Gastrocnemius medialis (tissue), 4 donors: ENCODE data around the gene LZTS3. TPM values are rescaled to one million over a fixed set of nuclear protein-coding genes. Genes with fewer than 3 reads are reported as not detected.

Experiments used
- ATAC-seq, 2 donors: fragments of 150-250 bp; one replicate each; pipeline ENCODE4 v1.9.1; 2016
- DNase-seq, 2 donors: peaks; one replicate each; pipeline ENCODE4 v3.0.0-alpha.2; 2019
- H3K27ac ChIP-seq, 4 donors: fragments of 200-600 bp; sonication (generic); 1 replicate in 1 of 4; 2 replicates in 3 of 4; pipeline ENCODE4 v1.5.1; 2016 to 2018; ENCODE audit warnings: mild to moderate bottlenecking in 2 of 4, moderate library complexity in 1 of 4
- H3K27me3 ChIP-seq, 3 donors: fragments of 200-600 bp; sonication (generic) in 2 of 3; 1 replicate in 1 of 3; 2 replicates in 2 of 3; pipeline versions ENCODE4 v1.5.1 to v1.6.0; 2016 to 2019; ENCODE audit warnings: mild to moderate bottlenecking in 1 of 3, moderate library complexity in 1 of 3
- H3K36me3 ChIP-seq, 2 donors: fragments of 200-600 bp; sonication (generic) in 1 of 2; one replicate each; pipeline ENCODE4 v1.5.1; 2017 to 2018
- H3K4me1 ChIP-seq, 2 donors: fragments of 200-600 bp; sonication (generic) in 1 of 2; one replicate each; pipeline ENCODE4 v1.5.1; 2016 to 2017; ENCODE audit warnings: mild to moderate bottlenecking in 2 of 2
- H3K4me3 ChIP-seq, 4 donors: fragments of 200-600 bp; sonication (generic) in 3 of 4; 1 replicate in 1 of 4; 2 replicates in 3 of 4; pipeline ENCODE4 v1.5.1; 2016 to 2019; ENCODE audit warnings: mild to moderate bottlenecking in 2 of 4
- H3K9me3 ChIP-seq, 3 donors: fragments of 200-600 bp; sonication (generic) in 2 of 3; 1 replicate in 1 of 3; 2 replicates in 2 of 3; pipeline ENCODE4 v1.5.1; 2016 to 2019
- CTCF ChIP-seq, 5 experiments: fragments of 450-650 bp in 3 of 5; fragments of 200-600 bp in 2 of 5; sonication (generic) in 2 of 5; IDR thresholded peaks in 4 of 5; conservative IDR thresholded peaks in 1 of 5; 1 replicate in 4 of 5; 2 replicates in 1 of 5; pipeline ENCODE4 v1.5.1; 2016 to 2019; ENCODE audit warnings: antibody characterized with exemption in 5 of 5, mild to moderate bottlenecking in 3 of 5, moderate library complexity in 3 of 5
- POLR2A ChIP-seq, 2 donors: fragments of 450-650 bp; IDR thresholded peaks; one replicate each; pipeline ENCODE4 v1.6.1; 2017; ENCODE audit warnings: antibody characterized with exemption in 2 of 2, mild to moderate bottlenecking in 2 of 2, moderate library complexity in 2 of 2
- in situ Hi-C, 4 donors: fragments of 200-750 bp; cut with MboI; loops; one replicate each; pipeline versions ENCODE4 v1.15.0 to v1.8.0; 2017; ENCODE audit warnings: low sequenced_read_pairs in 4 of 4
- intact Hi-C: fragments of 100-400 bp; cut with DNase I; formaldehyde crosslinking; loops from one replicate; pipeline ENCODE4 v1.15.1; 2023; ENCODE audit warnings: low total_unique reads
- total RNA-seq, 4 donors: library from RNA; depleted of rRNA; stranded (reverse); fragments of >200 nt; gene quantifications; one replicate each; pipeline versions ENCODE4 v1.1.0 to v1.2.3, GENCODE V29; 2016

The LZTS3 gene
- total RNA-seq, 4 donors from 2014 or later, result 15.3 to 33.4 (median 18.9) TPM

DNA sequence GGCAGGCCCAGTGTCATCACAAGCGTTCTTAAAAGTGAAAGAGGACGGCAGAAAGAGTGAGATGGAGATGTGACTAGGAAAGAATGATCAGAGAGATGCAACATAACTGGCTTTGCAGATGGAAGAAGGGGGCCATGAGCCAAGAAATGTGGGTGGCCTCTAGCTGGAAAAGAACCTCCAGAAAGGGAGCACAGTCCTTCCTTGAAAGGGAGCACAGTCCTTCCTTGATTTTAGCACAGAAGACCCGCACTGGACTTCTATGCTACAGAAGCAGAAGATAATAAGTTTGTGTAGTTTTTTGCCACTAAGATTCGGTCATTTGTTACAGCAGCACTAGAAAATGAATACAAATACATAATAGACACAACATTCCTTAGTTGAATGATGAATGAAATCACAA, 7.0 kb upstream of the LZTS3 start:
- Histone ChIP-seq H3K9me3 (no peaks in the 10 kb centered on the region), H3K4me1 (no peaks in the 10 kb centered on the region), H3K36me3 (no peaks in the 10 kb centered on the region), H3K27me3 (no peaks in the 10 kb centered on the region), H3K4me3 (no peak overlapping the region), H3K27ac (no peak overlapping the region)
- in situ Hi-C loops, result loop anchor here in 1 of 4 donors (25.0 kb wide), 1 partner anchor 118 kb away; the partner anchor contains the start of gene OXT
- intact Hi-C loops, result no loop called here
- TF ChIP-seq POLR2A (IDR thresholded peaks at IDR 0.05) (no peak), CTCF (IDR thresholded peaks at IDR 0.05 in 4 of 5, conservative IDR thresholded peaks at IDR 0.05 in 1 of 5) (no peak)
- DNase-seq (no peak), ATAC-seq (no peak)

DNA sequence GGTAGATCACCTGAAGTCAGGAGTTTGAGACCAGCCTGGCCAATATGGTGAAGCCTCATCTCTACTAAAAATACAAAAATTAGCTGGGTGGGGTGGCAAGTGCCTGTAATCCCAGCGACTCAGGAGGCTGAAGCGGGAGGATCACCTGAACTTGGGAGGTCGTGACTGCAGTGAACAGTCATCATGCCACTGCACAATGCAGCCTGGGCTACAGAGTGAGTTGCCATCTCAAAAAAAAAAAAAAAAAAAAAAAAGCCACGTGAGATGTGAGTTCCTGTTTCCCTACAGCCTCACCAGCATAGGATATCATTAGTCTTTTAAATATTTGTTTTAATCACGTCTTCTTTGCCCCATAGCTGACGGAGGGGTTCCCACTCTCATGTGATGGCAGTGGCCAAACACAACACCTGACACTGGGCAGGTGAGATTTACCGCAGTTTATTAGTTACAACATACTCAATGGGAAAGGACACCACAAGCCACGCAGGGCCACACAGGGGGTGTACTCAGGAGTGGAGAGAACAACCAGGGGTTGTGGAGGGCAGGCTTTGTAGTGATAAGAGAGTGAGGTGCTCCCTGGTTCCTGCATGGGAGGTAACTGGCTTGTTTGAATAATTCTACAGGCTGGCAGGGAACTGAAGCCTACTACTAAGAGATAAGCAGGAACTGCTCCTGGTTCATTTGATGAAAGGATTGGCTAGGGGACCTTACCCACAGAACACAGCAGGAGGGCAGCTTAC, 4.6 kb upstream of the LZTS3 start:
- H3K4me1 ChIP-seq, result peaks cover 0 to 12% of the 10 kb centered on the region in 2 donors
- ATAC-seq, result no peak
- H3K9me3 ChIP-seq, result no peaks in the 10 kb centered on the region
- in situ Hi-C loops (loop anchor here in 1 of 4 donors (25.0 kb wide), 1 partner anchor 116 kb away; the partner anchor contains the start of gene OXT), intact Hi-C loops (loop anchor here (2.0 kb wide), 1 partner anchor 27 kb away; the partner anchor contains the start of gene DDRGK1)
- H3K4me3 ChIP-seq, result no peak overlapping the region
- no peaks in the 10 kb centered on the region for H3K36me3 ChIP-seq
- TF ChIP-seq POLR2A (IDR thresholded peaks at IDR 0.05) (no peak), CTCF (IDR thresholded peaks at IDR 0.05 in 4 of 5, conservative IDR thresholded peaks at IDR 0.05 in 1 of 5) (no peak)
- no peaks in the 10 kb centered on the region for H3K27me3 ChIP-seq
- no peak for DNase-seq
- H3K27ac ChIP-seq, result no peak overlapping the region

- intact Hi-C loops, result no loop called here
- Histone ChIP-seq H3K9me3 (no peaks in the 10 kb centered on the region), H3K27ac (peak overlapping the region; percentile 1 to 95 (median 86)), H3K4me3 (peak overlapping the region in 1 of 4 donors; percentile 98), H3K4me1 (peaks cover 5 to 22% of the 10 kb centered on the region in 2 donors), H3K36me3 (no peaks in the 10 kb centered on the region), H3K27me3 (no peaks in the 10 kb centered on the region)
- in situ Hi-C loops, result loop anchor here in 1 of 4 donors (25.0 kb wide), 1 partner anchor 113 kb away; the partner anchor contains the start of gene OXT
- no peak for DNase-seq
- no peak for TF ChIP-seq POLR2A (IDR thresholded peaks at IDR 0.05)
- no peak for TF ChIP-seq CTCF (IDR thresholded peaks at IDR 0.05 in 4 of 5, conservative IDR thresholded peaks at IDR 0.05 in 1 of 5)
- ATAC-seq, result no peak
These were observed 1.9 kb upstream of the LZTS3 start for GRCh38 chr20:3175270-3175669.

- in situ Hi-C loops (loop anchor here in 1 of 4 donors (25.0 kb wide), 1 partner anchor 112 kb away; the partner anchor contains the start of gene OXT), intact Hi-C loops (loop anchor here (1.0 to 5.0 kb wide), 2 partner anchors 56 to 127 kb away; partner anchors contain the start of gene MRPS26)
- Histone ChIP-seq H3K27me3 (no peaks in the 10 kb centered on the region), H3K36me3 (no peaks in the 10 kb centered on the region), H3K4me3 (peak overlapping the region; percentile 85 to 98 (median 95)), H3K4me1 (peaks cover 5 to 22% of the 10 kb centered on the region in 2 donors), H3K27ac (peak overlapping the region; percentile 85 to 95 (median 86)), H3K9me3 (no peaks in the 10 kb centered on the region)
- ATAC-seq (no peak), DNase-seq (no peak)
- TF ChIP-seq CTCF (IDR thresholded peaks at IDR 0.05 in 4 of 5, conservative IDR thresholded peaks at IDR 0.05 in 1 of 5) (no peak), POLR2A (IDR thresholded peaks at IDR 0.05) (no peak)
These were observed 1.3 kb upstream of the LZTS3 start for GRCh38 chr20:3174442-3175261.
